HG03135 (cell line): ENCODE results near the gene HAUS3.

Experiments
- ATAC-seq: cut with Tn5 transposase; IDR thresholded peaks from one replicate; pipeline ENCODE4 v1.9.1; 2021; ENCODE audit warnings: mild to moderate bottlenecking, moderate library complexity; ENCODE audit not compliant: unreplicated experiment

The HAUS3 gene

GRCh38 chr4:2253160-2254084, 11.5 kb upstream of the HAUS3 start:
- ATAC-seq = no peak

GRCh38 chr4:2252530-2253091, 10.7 kb upstream of the HAUS3 start:
- no peak for ATAC-seq

GRCh38 chr4:2251795-2252529, 10.0 kb upstream of the HAUS3 start:
- no peak for ATAC-seq

- ATAC-seq = no peak
These were observed 9.3 kb upstream of the HAUS3 start for GRCh38 chr4:2251073-2251794.

GRCh38 chr4:2250357-2251072, 8.6 kb upstream of the HAUS3 start:
- no peak for ATAC-seq

- ATAC-seq = no peak
These were observed 7.8 kb upstream of the HAUS3 start for GRCh38 chr4:2249526-2250356.

GRCh38 chr4:2248821-2249261, 6.9 kb upstream of the HAUS3 start:
- ATAC-seq = no peak

GRCh38 chr4:2248044-2248780, 6.3 kb upstream of the HAUS3 start:
- ATAC-seq = no peak

- no peak for ATAC-seq
These were observed 5.5 kb upstream of the HAUS3 start for GRCh38 chr4:2247128-2248043.

GRCh38 chr4:2246384-2247127, 4.6 kb upstream of the HAUS3 start:
- no peak for ATAC-seq

GRCh38 chr4:2245787-2246275, 3.9 kb upstream of the HAUS3 start:
- no peak for ATAC-seq

GRCh38 chr4:2245057-2245786, 3.3 kb upstream of the HAUS3 start:
- ATAC-seq = no peak

GRCh38 chr4:2243681-2244380, 1.9 kb upstream of the HAUS3 start:
- no peak for ATAC-seq

- ATAC-seq = no peak
These were observed 918 bp downstream of the HAUS3 start for GRCh38 chr4:2241003-2241402.

GRCh38 chr4:2236944-2237666, 4.8 kb downstream of the HAUS3 start:
- ATAC-seq = no peak
